ENCODE measurements around the gene SLF2.
"Not testable (repeated sequence)": the region's sequence is repeated elsewhere in the genome, so short reads cannot be mapped to it uniquely, and the experiment has no call there.

SLF2 gene

GRCh38 chr10:100878291-100878910 is 34.4 kb upstream of the SLF2 start:
- no peak for DNase-seq

- DNase-seq: no peak
Measured at GRCh38 chr10:100879741-100880360, 32.9 kb upstream of the SLF2 start.

GRCh38 chr10:100881556-100882213 is 31.1 kb upstream of the SLF2 start:
- DNase-seq: no peak

DNA sequence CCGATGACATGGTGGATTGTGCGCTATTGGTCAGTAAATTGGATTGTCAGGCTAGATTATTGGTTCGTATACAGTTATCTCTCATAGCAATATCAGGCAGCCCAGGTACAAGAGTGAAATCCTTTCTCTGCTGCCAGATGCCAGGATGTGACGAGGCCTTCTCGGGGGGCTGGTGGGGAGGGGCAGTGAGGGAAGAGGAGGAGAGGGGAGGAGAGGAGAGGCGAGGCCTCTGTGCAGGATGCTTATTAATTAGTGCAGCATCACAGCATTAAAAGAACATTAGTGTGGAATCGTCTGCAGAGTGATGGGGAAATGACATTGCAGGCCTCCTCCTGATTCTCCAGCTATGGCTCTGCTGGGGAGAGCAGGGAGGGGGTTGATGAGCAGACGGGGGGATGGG is 30.5 kb upstream of the SLF2 start:
- DNase-seq: no peak

DNA sequence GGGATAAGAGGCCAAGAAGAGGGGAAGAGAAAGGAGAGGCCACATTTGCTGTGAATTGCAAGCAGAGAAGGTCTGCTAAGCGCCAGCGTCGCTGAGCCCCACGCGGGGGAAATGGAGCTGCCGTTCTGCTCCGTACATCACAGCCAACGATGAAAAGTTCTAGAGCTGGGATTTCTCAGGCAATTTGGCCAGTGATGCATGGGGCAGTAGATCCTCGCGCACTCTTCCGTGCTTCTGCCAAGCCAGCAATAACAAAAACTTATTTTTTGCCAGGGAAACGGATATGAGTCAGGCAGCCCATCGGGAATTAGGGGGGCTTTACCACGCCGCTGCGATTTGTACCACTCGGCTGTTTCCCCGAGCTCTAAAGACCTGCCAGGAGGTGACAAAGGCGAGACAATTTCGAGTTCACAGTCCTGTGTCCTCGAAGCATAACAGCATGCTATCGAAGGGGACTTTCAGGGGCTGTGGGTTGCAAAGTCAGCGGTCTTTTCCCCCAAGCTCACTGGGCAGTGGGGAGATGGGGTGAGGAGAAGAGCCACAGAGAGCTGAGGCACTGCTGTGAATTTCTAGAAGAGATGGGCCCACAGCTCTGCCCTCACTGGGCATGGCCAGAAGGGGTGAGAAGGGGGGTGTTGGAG is 30.0 kb upstream of the SLF2 start:
- DNase-seq: no peak

- DNase-seq: no peak
Measured at GRCh38 chr10:100883312-100883821, 29.4 kb upstream of the SLF2 start.

GRCh38 chr10:100885611-100886010 is 27.2 kb upstream of the SLF2 start:
- not testable (repeated sequence) for DNase-seq

- no peak for DNase-seq
Measured at GRCh38 chr10:100886091-100886490, 26.7 kb upstream of the SLF2 start.

DNA sequence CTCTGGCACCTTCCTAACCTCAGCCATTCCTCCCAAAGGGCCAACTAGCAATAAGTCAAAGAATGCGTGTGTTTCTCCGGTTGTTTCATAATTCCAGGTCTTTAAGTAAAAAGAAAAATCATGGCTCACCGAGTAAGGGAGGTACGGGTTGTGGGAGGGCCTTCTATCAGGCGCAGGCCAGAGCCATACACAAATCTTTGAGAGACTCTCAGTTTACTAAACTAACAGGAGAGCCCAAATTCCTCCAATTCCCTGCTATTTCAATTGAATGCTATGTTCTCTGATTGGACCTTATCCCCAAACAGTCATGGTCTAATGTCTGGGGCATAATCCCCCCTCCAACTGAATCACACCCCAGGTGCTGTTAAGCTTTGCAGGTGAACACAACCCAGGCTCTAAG is 26.2 kb upstream of the SLF2 start:
- no peak for DNase-seq

DNA sequence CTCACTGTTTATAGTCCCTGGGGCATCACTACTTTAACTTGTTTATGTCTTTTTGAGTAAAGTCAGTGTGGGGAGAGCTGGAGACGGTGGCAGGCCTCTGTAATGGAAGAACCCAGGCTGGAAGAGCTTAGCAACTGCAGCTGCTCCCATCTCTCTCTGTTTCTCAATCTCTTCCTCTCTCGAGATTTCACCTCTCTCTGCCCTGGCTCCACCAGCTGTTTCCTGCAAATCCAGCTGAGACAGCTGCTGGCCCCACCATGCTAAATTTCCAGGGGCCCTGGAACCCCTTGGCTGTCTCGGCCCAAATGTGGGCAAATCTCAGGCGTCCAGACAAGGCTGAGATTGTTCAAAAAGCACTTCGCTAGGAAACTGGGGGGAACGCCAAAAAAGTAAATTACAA is 25.8 kb upstream of the SLF2 start:
- DNase-seq: no peak

GRCh38 chr10:100887761-100888296 is 24.9 kb upstream of the SLF2 start:
- DNase-seq: no peak

- no peak for DNase-seq
Measured at GRCh38 chr10:100888957-100889356, 23.8 kb upstream of the SLF2 start.

GRCh38 chr10:100889546-100889945 is 23.2 kb upstream of the SLF2 start:
- DNase-seq: no peak

DNA sequence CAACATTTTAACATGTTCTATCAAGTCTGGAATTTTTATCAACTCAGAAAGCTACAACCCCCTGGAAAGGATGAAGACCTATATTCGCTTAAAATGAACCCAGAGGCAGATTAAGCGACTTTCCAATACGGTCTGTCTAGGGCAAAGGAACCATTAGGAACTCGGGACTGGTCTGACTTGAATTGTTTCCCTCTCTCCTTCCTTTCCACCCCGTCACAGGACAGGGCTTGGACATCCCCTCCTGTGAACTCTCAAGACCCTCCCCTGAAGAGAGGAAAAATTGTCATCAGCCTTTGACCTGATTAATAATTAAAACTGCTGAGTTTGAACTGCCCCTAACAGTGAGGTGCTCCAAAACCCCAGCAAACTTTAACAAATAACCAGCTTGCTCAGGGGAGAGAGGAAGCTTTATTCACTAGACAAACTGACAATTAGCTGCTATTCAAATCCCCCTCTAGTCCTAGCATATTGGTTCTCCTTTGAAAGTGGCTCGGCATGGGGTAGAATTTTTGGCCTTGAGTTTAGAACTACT is 22.6 kb upstream of the SLF2 start:
- DNase-seq: no peak

DNA sequence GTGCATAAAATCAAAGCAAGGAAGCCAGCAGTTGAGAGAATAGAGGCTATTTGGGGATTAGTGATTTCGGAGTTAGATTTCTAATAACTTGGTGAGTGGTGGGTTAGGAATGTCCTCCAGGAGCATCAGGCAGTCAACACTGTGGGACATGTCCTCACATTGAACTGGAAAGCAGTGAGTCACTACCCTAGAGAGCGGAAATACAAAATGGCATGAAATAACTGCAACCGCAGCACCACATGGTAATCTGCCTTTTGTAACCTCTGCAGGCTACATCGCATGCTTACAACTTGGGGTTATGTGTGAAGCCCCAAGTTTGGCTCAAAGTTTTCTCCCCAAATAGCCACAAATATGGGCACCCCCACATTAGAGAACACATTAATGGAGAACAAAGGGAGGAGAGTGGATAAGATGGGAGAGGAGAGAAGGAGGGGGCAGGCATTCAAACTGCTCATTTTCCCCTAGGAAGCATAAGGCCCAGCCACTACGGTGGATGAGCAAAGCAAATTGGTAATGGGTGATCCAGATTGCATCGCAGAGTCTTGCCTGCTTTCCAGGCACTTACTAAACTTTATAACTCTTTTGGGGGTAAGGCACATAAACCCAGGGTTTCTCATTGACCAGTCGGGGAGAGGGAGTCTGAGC is 22.0 kb upstream of the SLF2 start:
- DNase-seq: no peak

DNA sequence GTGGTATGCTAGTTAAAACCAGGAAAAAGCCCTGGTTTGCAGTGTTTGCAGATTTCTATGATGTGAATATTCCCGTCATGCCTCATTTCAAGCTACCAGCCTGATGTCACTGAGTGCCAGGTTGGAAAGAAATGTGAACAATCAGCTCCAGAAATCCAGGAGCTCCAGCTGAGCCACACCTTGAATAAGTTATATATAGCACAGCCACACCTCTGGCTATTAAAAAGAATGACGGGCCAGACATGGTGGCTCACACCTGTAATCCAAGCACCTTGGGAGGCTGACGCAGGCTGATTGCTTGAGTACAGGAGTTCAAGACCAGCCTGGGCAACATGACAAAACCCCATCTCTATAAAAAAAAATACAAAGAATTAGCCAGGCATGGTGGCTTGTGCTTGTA is 18.7 kb upstream of the SLF2 start:
- no peak for DNase-seq

DNA sequence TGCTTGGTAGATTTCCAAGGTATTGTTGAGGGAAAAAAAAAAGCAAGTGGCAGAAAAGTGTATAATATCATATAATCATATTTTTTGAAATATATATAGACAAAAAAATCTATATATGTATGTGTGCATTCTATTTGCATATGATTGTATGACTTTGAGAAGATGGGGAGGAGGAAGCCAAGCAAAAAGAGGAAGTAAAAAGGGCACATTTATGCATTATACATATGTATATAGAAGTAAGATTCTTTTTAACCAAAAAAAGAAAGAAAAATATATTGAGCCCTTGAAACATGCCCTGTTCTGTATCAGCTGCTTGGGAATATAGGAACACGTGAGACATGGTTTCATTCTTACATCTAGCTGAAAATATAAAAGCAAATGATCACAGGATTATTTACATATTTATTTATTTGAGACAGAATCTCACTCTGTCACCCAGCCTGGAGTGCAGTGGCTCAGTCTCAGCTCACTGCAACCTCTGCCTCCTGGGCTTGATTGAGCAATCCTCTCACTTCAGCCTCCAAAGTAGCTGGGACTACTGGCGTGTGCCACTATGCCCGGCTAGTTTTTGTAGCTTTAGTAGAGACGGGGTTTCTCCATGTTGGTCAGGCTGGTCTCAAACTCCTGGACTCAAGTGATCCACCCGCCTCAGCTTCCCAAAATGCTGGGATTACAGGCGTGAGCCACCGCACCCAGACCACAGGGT is 18.0 kb upstream of the SLF2 start:
- DNase-seq: no peak

DNA sequence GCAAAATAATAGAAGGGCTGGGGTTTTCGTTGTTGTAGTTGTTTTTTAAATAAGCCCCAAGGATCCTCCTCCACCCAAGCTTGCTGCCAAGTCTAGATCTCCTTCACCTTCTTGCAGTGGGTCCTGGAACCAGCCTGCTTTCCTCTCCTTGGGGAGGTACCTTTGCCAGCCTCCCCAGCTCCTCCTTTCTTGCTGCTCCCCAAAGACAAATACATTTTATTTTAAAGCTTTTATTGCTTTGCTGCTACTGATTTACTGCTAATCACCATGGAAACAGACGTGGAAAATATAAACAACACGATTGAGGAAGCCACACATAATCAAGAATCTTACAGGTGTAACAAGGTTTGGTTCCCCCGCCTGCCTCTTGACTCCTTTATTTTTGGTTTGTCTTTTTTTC is 17.4 kb upstream of the SLF2 start:
- no peak for DNase-seq

DNA sequence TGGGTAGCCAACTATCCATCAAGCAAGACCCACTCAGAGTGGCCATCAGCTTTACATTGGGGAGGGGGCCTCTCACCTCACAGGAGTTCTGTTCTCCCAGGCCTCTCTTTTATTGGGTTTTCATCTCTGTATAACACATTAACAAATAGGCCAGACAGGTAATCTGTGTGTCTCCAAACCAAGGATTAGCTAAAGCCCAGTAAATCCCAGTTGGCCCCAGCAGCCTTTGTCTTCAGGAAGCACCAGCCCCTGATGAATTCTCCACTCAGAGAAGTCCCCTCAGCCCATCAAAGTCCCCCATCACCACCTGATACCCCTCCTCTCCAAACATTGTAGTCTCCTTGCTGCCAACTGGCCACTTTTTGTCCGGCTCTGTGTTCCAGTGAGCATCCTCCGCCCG is 16.9 kb upstream of the SLF2 start:
- DNase-seq: no peak

- no peak for DNase-seq
Measured at GRCh38 chr10:100896876-100897461, 15.8 kb upstream of the SLF2 start.

DNA sequence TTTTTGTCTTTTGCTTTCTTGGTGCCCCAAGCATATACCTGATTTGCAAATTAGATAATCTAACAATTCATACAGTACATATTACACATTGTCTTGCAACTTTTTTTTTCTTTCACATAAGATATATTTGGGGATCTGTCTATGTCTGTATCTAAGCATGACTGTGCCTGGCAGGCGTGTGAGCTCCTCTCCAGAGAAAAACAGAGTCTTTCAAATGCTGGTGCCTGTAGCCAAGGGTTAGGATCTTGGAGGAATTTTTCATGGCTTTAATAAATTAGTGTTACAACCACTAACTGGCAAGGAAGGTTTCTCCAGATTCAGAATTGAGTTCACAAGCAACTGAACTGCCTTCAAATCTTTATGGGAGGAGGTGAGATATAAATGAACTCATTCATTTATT is 14.8 kb upstream of the SLF2 start:
- DNase-seq: no peak

GRCh38 chr10:100899171-100899570 is 13.6 kb upstream of the SLF2 start:
- no peak for DNase-seq

Data from activated T-cell treated with anti-CD3 and anti-CD28 coated beads for 4 hours (primary cell).